ENCODE data around the gene UIMC1. TPM values are rescaled to one million over a fixed set of nuclear protein-coding genes. Genes with fewer than 3 reads are reported as not detected.

The UIMC1 gene
- total and polyA plus RNA-seq, 2 of the 13 experiments (the other 11 are each of a cell fraction or from before 2014, with no cell fraction given) = 18.9 to 32.7 TPM

GRCh38 chr5:176873541-176874172 lies 132.9 kb downstream of the UIMC1 start (continued):
- no peak for TF ChIP-seq ZNF407 (CRISPR knock-in tag; IDR thresholded peaks at IDR 0.05; ENCODE audit: not compliant biosample characterization)
- TF ChIP-seq ZBTB42 (CRISPR knock-in tag; IDR thresholded peaks at IDR 0.05) = no peak
- TF ChIP-seq ZNF720 (CRISPR knock-in tag; IDR thresholded peaks at IDR 0.05) = no peak
- no peak for TF ChIP-seq TEAD2 (CRISPR knock-in tag; IDR thresholded peaks at IDR 0.05)
- no peak for TF ChIP-seq ZNF335 (CRISPR knock-in tag; IDR thresholded peaks at IDR 0.05)
- TF ChIP-seq THAP7 (CRISPR knock-in tag; IDR thresholded peaks at IDR 0.05) = no peak
- no peak for TF ChIP-seq SRY (CRISPR knock-in tag; IDR thresholded peaks at IDR 0.05)
- no peak for TF ChIP-seq DZIP1 (CRISPR knock-in tag; IDR thresholded peaks at IDR 0.05)
- no peak for TF ChIP-seq PLRG1 (conservative IDR thresholded peaks at IDR 0.05)
- no peak for TF ChIP-seq ATF4 (CRISPR knock-in tag; IDR thresholded peaks at IDR 0.05)
- no peak for TF ChIP-seq RBFOX2 (IDR thresholded peaks at IDR 0.05; ENCODE audit: low read depth, low read length)
- no peak for TF ChIP-seq ZNF629 (CRISPR knock-in tag; conservative IDR thresholded peaks at IDR 0.05)
